ENCODE data around the gene SLC44A1. TPM values are rescaled to one million over a fixed set of nuclear protein-coding genes. Genes with fewer than 3 reads are reported as not detected.

SLC44A1 gene
- polyA plus RNA-seq, 6 donors from 2014 or later, result 12.9 to 24.6 (median 19.3) TPM

- no peak for ATAC-seq (ENCODE audit: low read depth in 2 of 2)
- DNase-seq, result no peak
- H3K9me3 Mint-ChIP-seq, result peaks cover 15 to 39% (median 27%) of the 10 kb centered on the region in 7 donors
- peak overlapping the region in 1 of 6 donors; percentile 62 for H3K27ac Mint-ChIP-seq
- no peak overlapping the region for H3K4me3 Mint-ChIP-seq
- H3K36me3 Mint-ChIP-seq, result peaks cover 17 to 28% of the 10 kb centered on the region in 2 donors
- peaks cover 0 to 11% (median 9%) of the 10 kb centered on the region in 3 donors for H3K27me3 Mint-ChIP-seq
- no peaks in the 10 kb centered on the region for H3K4me1 Mint-ChIP-seq
These were observed 20.8 kb upstream of the SLC44A1 start for GRCh38 chr9:105223544-105224140.

GRCh38 chr9:105226055-105226454 is 18.4 kb upstream of the SLC44A1 start:
- DNase-seq (no peak), ATAC-seq (ENCODE audit: low read depth in 2 of 2) (no peak)
- H3K36me3 Mint-ChIP-seq, result peaks cover 17 to 28% of the 10 kb centered on the region in 2 donors
- H3K27ac Mint-ChIP-seq, result no peak overlapping the region
- no peaks in the 10 kb centered on the region for H3K4me1 Mint-ChIP-seq
- H3K27me3 Mint-ChIP-seq, result peaks cover 0 to 12% (median 11%) of the 10 kb centered on the region in 3 donors
- H3K4me3 Mint-ChIP-seq, result no peak overlapping the region
- H3K9me3 Mint-ChIP-seq, result peaks cover 15 to 39% (median 27%) of the 10 kb centered on the region in 7 donors

DNA sequence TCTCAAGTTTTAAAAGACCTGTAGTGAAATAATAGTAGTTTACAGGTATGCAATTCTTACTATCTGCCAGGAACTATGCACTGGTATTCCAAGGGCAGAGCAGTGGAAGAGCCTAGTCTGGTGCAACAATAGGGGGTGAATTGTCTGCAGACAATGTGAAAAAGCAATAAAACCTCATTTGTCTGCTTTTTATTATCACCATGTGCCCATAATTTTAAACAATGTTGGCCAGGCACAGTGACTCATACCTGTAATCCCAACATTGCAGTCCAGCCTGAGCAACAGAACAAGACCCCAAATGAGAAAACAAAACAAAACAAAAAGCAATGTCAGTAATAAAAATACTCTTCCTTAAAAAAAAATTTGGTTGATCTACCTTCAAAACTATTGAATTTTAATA is 12.2 kb upstream of the SLC44A1 start:
- Mint-ChIP-seq H3K9me3 (no peaks in the 10 kb centered on the region), H3K27ac (no peak overlapping the region), H3K4me1 (no peaks in the 10 kb centered on the region), H3K4me3 (no peak overlapping the region), H3K36me3 (no peaks in the 10 kb centered on the region), H3K27me3 (peaks cover 0 to 4% (median 0%) of the 10 kb centered on the region in 3 donors)
- no peak for DNase-seq
- no peak for ATAC-seq (ENCODE audit: low read depth in 2 of 2)

DNA sequence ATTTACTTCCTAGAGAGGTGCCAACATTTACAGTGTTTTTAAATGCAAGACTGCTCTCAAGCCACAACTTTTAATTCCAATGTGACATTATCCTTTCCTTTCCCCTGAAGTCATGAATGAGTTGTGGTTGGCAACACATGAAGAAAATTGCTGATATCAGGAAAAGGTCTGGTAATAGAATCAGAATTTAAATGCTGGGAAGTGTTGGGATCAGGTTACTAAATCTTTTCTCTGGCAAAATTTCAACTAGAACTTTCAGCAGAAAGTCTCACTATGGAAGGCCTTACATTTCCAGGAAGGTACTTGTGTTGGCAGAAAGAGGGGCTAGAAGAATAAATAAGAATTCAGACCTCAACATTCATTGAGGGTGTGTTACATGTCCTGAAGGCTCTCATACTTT is 10.6 kb upstream of the SLC44A1 start:
- Mint-ChIP-seq H3K27me3 (peaks cover 0 to 5% (median 0%) of the 10 kb centered on the region in 3 donors), H3K36me3 (no peaks in the 10 kb centered on the region)

GRCh38 chr9:105236261-105236660 is 8.2 kb upstream of the SLC44A1 start:
- H3K9me3 Mint-ChIP-seq, result no peaks in the 10 kb centered on the region
- H3K4me1 Mint-ChIP-seq, result no peaks in the 10 kb centered on the region

More for the DNA sequence above, 10.6 kb upstream of the SLC44A1 start:
- H3K4me1 Mint-ChIP-seq, result no peaks in the 10 kb centered on the region
- ATAC-seq (ENCODE audit: low read depth in 2 of 2) (no peak), DNase-seq (no peak)
- no peaks in the 10 kb centered on the region for H3K9me3 Mint-ChIP-seq
- H3K27ac Mint-ChIP-seq, result no peak overlapping the region
- no peak overlapping the region for H3K4me3 Mint-ChIP-seq

GRCh38 chr9:105237246-105237645 is 7.2 kb upstream of the SLC44A1 start:
- Mint-ChIP-seq H3K4me3 (no peak overlapping the region), H3K36me3 (no peaks in the 10 kb centered on the region), H3K27ac (no peak overlapping the region), H3K27me3 (peaks cover 0 to 10% (median 4%) of the 10 kb centered on the region in 3 donors), H3K9me3 (no peaks in the 10 kb centered on the region), H3K4me1 (no peaks in the 10 kb centered on the region)
- DNase-seq (no peak), ATAC-seq (ENCODE audit: low read depth in 2 of 2) (no peak)

More at GRCh38 chr9:105236261-105236660, 8.2 kb upstream of the SLC44A1 start:
- Mint-ChIP-seq H3K4me3 (peak overlapping the region in 1 of 8 donors; percentile 35), H3K27ac (peak overlapping the region in 1 of 6 donors; percentile 2), H3K36me3 (no peaks in the 10 kb centered on the region), H3K27me3 (peaks cover 0 to 9% (median 4%) of the 10 kb centered on the region in 3 donors)
- no peak for DNase-seq
- no peak for ATAC-seq (ENCODE audit: low read depth in 2 of 2)

- H3K4me3 Mint-ChIP-seq, result no peak overlapping the region
- H3K9me3 Mint-ChIP-seq, result no peaks in the 10 kb centered on the region
- no peak for ATAC-seq (ENCODE audit: low read depth in 2 of 2)
- no peaks in the 10 kb centered on the region for H3K36me3 Mint-ChIP-seq
- peaks cover 0 to 6% (median 4%) of the 10 kb centered on the region in 3 donors for H3K4me1 Mint-ChIP-seq
- no peak overlapping the region for H3K27ac Mint-ChIP-seq
- no peak for DNase-seq
- H3K27me3 Mint-ChIP-seq, result peaks cover 0 to 10% (median 4%) of the 10 kb centered on the region in 3 donors
These were observed 6.1 kb upstream of the SLC44A1 start for GRCh38 chr9:105238302-105238701.

DNA sequence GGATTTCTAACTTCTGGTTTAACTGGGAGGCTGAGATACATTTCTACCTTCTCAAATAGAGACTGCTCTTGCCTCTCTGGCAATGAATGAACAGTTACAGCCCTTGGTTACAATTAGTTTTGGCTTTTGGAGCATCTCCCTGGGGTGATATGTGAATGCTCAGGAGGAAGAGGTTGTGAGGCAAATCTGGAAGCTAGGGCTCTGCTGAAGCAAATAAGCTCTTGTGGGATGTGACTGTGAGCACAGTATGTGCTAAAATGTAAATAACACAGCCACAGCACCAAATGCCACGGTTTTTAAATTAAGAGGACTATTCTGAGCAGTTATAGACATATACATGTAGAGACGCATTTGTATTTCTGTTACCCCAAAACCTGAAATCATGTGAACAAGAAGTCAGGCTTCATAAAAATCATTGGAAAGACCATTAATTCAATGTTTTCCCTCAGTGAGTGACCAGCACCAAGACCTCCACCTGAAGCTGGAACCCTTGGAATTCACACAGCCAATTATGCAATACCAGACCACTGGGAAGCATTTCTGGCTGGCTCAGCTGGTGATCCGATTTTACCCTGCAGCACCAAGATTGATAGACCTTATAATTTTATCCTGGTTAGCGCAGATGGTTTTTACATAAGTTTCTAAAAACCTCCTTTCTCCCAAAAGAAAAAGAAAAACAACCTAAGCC is 3.0 kb upstream of the SLC44A1 start:
- peak overlapping the region in 1 of 8 donors; percentile 91 for H3K4me3 Mint-ChIP-seq
- peaks cover 13 to 22% (median 17%) of the 10 kb centered on the region in 3 donors for H3K4me1 Mint-ChIP-seq
- ATAC-seq (ENCODE audit: low read depth in 2 of 2) (no peak), DNase-seq (no peak)
- no peaks in the 10 kb centered on the region for H3K9me3 Mint-ChIP-seq
- no peaks in the 10 kb centered on the region for H3K36me3 Mint-ChIP-seq
- peak overlapping the region in 1 of 6 donors; percentile 28 for H3K27ac Mint-ChIP-seq
- H3K27me3 Mint-ChIP-seq, result peaks cover 0 to 10% (median 4%) of the 10 kb centered on the region in 3 donors

DNA sequence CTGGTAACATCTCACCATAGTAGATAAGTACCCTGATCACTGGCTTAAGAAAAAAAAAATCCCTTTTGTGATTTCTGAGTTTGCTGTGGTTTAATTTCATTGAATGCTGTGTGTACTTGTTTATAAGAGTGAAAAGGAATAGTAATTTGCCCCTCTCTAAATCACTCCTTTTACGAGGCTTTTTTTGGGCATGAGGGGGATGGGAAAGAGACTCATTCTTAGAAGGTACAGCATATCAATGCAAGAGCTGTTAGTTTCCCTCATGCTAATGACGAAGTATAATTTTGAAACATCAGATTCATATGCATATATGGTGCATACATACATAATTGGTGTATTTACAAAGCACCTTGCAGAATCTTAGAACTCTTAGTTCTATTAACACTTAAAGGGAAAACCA is 2.4 kb upstream of the SLC44A1 start:
- Mint-ChIP-seq H3K36me3 (no peaks in the 10 kb centered on the region), H3K27me3 (peaks cover 0 to 10% (median 4%) of the 10 kb centered on the region in 3 donors), H3K4me3 (peak overlapping the region in 2 of 8 donors; percentile 32 to 91), H3K9me3 (no peaks in the 10 kb centered on the region), H3K4me1 (peaks cover 13 to 22% (median 17%) of the 10 kb centered on the region in 3 donors), H3K27ac (no peak overlapping the region)
- DNase-seq (no peak), ATAC-seq (ENCODE audit: low read depth in 2 of 2) (no peak)

DNA sequence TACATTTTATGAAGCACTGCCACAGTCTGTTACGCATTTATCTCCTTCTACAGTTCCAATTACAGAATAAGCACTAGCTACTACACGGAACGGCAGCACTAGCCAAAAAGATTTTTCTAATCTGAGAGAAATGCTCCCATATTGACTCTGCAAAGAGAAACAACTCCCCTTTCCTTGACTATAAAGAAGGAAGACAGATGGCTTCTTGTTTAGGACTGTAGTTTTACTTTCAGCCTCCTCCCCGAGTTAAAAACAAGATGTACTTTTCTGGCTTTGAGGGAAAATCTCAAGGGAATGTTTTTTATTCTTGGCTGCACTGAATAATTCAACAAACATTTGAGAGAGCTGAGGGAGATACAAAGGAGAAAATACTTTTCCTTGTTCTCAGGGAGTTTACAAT is 1.9 kb upstream of the SLC44A1 start:
- no peaks in the 10 kb centered on the region for H3K36me3 Mint-ChIP-seq
- ATAC-seq (ENCODE audit: low read depth in 2 of 2) (no peak), DNase-seq (no peak)
- peaks cover 13 to 22% (median 17%) of the 10 kb centered on the region in 3 donors for H3K4me1 Mint-ChIP-seq
- no peak overlapping the region for H3K27ac Mint-ChIP-seq
- peaks cover 0 to 10% (median 4%) of the 10 kb centered on the region in 3 donors for H3K27me3 Mint-ChIP-seq
- peak overlapping the region in 2 of 8 donors; percentile 32 to 91 for H3K4me3 Mint-ChIP-seq
- no peaks in the 10 kb centered on the region for H3K9me3 Mint-ChIP-seq

DNA sequence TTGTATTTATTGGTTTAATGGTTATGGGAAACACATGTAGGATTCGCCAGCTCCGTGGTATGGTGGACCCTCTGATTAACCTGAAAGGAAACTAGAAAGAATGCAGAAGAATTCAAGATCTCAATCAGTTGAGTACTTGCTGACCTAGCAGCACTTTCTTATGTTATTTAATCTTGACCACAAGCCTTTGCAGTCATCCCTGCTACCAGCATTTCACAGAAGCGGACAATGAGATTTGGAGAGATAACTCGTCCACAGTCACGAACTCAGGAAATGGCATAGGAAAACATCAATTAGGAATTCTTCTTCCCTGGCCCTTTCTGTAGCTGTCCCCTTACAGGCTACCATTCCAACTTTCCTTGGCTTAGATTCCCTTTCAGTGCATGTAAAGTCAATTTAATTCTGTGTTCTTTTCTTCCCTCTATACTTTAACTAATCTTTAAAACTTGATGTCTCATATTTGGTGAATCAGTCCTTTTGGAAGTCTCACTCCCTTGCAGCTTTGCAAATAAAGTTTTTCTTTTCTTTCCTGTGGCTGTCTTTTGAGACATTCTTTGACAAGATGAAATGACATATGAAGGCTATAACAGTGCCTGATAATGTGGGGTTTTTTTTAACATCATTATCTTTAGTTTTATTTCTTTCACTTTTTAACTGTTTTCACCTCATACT is 1.3 kb upstream of the SLC44A1 start:
- Mint-ChIP-seq H3K9me3 (no peaks in the 10 kb centered on the region), H3K36me3 (no peaks in the 10 kb centered on the region), H3K4me3 (peak overlapping the region in 5 of 8 donors; percentile 6 to 99 (median 91)), H3K27ac (peak overlapping the region in 3 of 6 donors; percentile 17 to 85 (median 24)), H3K27me3 (peaks cover 0 to 10% (median 4%) of the 10 kb centered on the region in 3 donors), H3K4me1 (peaks cover 13 to 22% (median 17%) of the 10 kb centered on the region in 3 donors)
- no peak for ATAC-seq (ENCODE audit: low read depth in 2 of 2)
- DNase-seq, result no peak

GRCh38 chr9:105244734-105245028 is 230 bp downstream of the SLC44A1 start:
- H3K27me3 Mint-ChIP-seq, result peaks cover 0 to 10% (median 0%) of the 10 kb centered on the region in 3 donors
- H3K4me1 Mint-ChIP-seq, result peaks cover 13 to 22% (median 17%) of the 10 kb centered on the region in 3 donors
- peak overlapping the region in 2 of 6 donors; percentile 93 for H3K27ac Mint-ChIP-seq
- no peak for ATAC-seq (ENCODE audit: low read depth in 2 of 2)
- no peaks in the 10 kb centered on the region for H3K9me3 Mint-ChIP-seq
- no peaks in the 10 kb centered on the region for H3K36me3 Mint-ChIP-seq
- peak overlapping the region; percentile 90 to 99 (median 94) for H3K4me3 Mint-ChIP-seq
- DNase-seq, result no peak

GRCh38 chr9:105245029-105245890 is 809 bp downstream of the SLC44A1 start:
- DNase-seq (peak; percentile 56), ATAC-seq (ENCODE audit: low read depth in 2 of 2) (peak; percentile 42 to 43)
- Mint-ChIP-seq H3K27me3 (peaks cover 0 to 10% (median 0%) of the 10 kb centered on the region in 3 donors), H3K4me3 (peak overlapping the region; percentile 90 to 99 (median 94)), H3K4me1 (peaks cover 13 to 22% (median 17%) of the 10 kb centered on the region in 3 donors), H3K27ac (peak overlapping the region; percentile 62 to 96 (median 93)), H3K36me3 (no peaks in the 10 kb centered on the region), H3K9me3 (no peaks in the 10 kb centered on the region)

Measured in naive B cell (primary cell).